ENCODE measurements around the gene SH3RF3. TPM values are rescaled to one million over a fixed set of nuclear protein-coding genes. Genes with fewer than 3 reads are reported as not detected.

Gene SH3RF3
- total RNA-seq, 1 donor from 2014 or later = 7.9 TPM

GRCh38 chr2:109511168-109511567 lies 382.2 kb downstream of the SH3RF3 start:
- H3K4me1 ChIP-seq = peaks cover 3% of the 10 kb centered on the region
- intact Hi-C loops (cut with micrococcal nuclease) = loop anchor here (5.0 kb wide), 1 partner anchor 384 kb away; the partner anchor contains the start of gene SH3RF3
- no peak overlapping the region for H3K4me3 ChIP-seq
- no peaks in the 10 kb centered on the region for H3K36me3 ChIP-seq
- TF ChIP-seq, protein P1, sequence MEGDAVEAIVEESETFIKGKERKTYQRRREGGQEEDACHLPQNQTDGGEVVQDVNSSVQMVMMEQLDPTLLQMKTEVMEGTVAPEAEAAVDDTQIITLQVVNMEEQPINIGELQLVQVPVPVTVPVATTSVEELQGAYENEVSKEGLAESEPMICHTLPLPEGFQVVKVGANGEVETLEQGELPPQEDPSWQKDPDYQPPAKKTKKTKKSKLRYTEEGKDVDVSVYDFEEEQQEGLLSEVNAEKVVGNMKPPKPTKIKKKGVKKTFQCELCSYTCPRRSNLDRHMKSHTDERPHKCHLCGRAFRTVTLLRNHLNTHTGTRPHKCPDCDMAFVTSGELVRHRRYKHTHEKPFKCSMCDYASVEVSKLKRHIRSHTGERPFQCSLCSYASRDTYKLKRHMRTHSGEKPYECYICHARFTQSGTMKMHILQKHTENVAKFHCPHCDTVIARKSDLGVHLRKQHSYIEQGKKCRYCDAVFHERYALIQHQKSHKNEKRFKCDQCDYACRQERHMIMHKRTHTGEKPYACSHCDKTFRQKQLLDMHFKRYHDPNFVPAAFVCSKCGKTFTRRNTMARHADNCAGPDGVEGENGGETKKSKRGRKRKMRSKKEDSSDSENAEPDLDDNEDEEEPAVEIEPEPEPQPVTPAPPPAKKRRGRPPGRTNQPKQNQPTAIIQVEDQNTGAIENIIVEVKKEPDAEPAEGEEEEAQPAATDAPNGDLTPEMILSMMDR (IDR thresholded peaks at IDR 0.05; ENCODE audit: borderline replicate concordance) = no peak
- H3K27ac ChIP-seq (replicated peaks) = no peak overlapping the region
- DNase-seq = no peak
- peaks cover 8% of the 10 kb centered on the region for H3K9me3 ChIP-seq (replicated peaks)
- H3K27me3 ChIP-seq (ENCODE audit: low read depth) = no peaks in the 10 kb centered on the region

GRCh38 chr2:109512076-109512475 lies 383.1 kb downstream of the SH3RF3 start:
- no peak for DNase-seq
- H3K36me3 ChIP-seq = no peaks in the 10 kb centered on the region
- TF ChIP-seq, protein P1 (IDR thresholded peaks at IDR 0.05; ENCODE audit: borderline replicate concordance) = no peak
- no peak overlapping the region for H3K27ac ChIP-seq (replicated peaks)
- no peaks in the 10 kb centered on the region for H3K27me3 ChIP-seq (ENCODE audit: low read depth)
- intact Hi-C loops (cut with micrococcal nuclease) = loop anchor here (5.0 kb wide), 1 partner anchor 385 kb away; the partner anchor contains the start of gene SH3RF3
- H3K4me1 ChIP-seq = peaks cover 3% of the 10 kb centered on the region
- H3K9me3 ChIP-seq (replicated peaks) = peaks cover 6% of the 10 kb centered on the region
- no peak overlapping the region for H3K4me3 ChIP-seq

- Histone ChIP-seq H3K27ac (replicated peaks) (no peak overlapping the region), H3K9me3 (replicated peaks) (peaks cover 6% of the 10 kb centered on the region), H3K4me1 (peaks cover 3% of the 10 kb centered on the region), H3K27me3 (ENCODE audit: low read depth) (no peaks in the 10 kb centered on the region), H3K36me3 (no peaks in the 10 kb centered on the region), H3K4me3 (no peak overlapping the region)
- DNase-seq = no peak
- TF ChIP-seq, protein P1 (IDR thresholded peaks at IDR 0.05; ENCODE audit: borderline replicate concordance) = no peak
- intact Hi-C loops (cut with micrococcal nuclease) = loop anchor here (5.0 kb wide), 1 partner anchor 386 kb away; the partner anchor contains the start of gene SH3RF3
Measured at GRCh38 chr2:109513230-109513629, 384.2 kb downstream of the SH3RF3 start.

DNA sequence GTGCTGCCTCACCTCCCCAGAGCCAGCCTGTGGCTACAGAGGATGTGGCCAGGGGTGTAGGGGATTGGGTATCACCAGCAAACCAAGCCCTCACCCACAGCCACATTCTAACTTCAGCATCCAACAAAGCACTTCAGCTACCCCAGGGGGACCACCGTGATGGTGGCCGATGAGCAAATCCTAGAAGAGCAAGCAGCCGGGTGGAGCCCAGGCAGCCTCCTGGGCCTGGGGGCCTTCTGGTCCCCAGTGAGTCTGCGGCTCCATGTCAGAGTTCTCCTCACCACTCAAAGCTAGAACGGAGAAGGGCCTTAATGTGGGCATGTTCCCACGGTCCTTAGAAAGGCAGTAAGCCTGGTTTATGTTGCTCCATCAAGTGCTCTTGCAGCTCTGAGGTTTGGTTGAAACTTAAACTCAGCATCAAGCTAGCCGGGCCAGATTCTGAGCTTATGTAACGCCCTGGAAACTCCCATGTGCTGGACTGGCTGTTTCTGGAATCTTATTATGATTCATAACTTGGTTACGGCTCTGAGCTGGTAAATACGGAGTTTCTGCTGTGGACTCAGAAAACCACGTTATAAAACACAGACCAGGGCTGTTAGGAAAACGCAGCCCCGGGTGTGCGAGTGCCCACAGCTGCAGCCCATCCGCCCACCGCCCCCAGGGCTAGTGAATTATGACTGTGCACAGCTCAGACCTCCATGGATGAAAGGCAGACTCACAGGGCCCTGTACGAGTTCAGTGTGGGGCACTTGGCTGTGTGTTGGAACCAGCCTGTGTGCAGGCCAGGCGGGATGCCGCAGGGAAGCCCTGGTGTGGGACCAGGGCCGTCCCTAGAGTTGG lies 385.0 kb downstream of the SH3RF3 start:
- Histone ChIP-seq H3K27ac (replicated peaks) (peak overlapping the region; percentile 73), H3K9me3 (replicated peaks) (peaks cover 4% of the 10 kb centered on the region), H3K27me3 (ENCODE audit: low read depth) (no peaks in the 10 kb centered on the region), H3K4me1 (peaks cover 3% of the 10 kb centered on the region), H3K36me3 (no peaks in the 10 kb centered on the region), H3K4me3 (no peak overlapping the region)
- DNase-seq = no peak
- intact Hi-C loops (cut with micrococcal nuclease) = loop anchor here (5.0 kb wide), 1 partner anchor 387 kb away; the partner anchor contains the start of gene SH3RF3
- TF ChIP-seq, protein P1 (IDR thresholded peaks at IDR 0.05; ENCODE audit: borderline replicate concordance) = no peak

DNA sequence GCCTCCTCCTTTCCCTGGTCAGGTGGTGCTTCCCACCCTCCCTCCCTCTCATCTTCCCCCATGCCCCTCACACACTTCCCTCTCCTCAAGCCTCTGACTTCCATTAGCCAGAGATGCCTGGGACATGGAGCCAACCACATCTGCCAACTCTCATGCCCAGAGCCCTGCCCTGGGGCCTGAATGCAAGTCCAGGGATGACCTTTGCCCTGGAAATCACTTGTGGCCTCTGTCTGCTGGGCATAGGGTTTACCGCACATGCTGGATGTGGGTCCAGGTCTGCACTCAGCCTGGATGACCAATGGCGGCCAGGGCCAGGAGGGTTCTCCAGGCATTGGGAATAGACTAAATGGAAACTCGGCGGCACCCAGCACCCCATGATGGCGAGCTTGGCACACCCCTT lies 385.9 kb downstream of the SH3RF3 start:
- Histone ChIP-seq H3K4me1 (peaks cover 3% of the 10 kb centered on the region), H3K9me3 (replicated peaks) (no peaks in the 10 kb centered on the region), H3K36me3 (no peaks in the 10 kb centered on the region), H3K4me3 (no peak overlapping the region), H3K27ac (replicated peaks) (peak overlapping the region; percentile 73), H3K27me3 (ENCODE audit: low read depth) (no peaks in the 10 kb centered on the region)
- DNase-seq = no peak
- TF ChIP-seq, protein P1 (IDR thresholded peaks at IDR 0.05; ENCODE audit: borderline replicate concordance) = no peak
- intact Hi-C loops (cut with micrococcal nuclease) = loop anchor here (5.0 kb wide), 1 partner anchor 388 kb away; the partner anchor contains the start of gene SH3RF3

All from left ventricle myocardium inferior (tissue), 1 donor.